ENCODE measurements around the gene PTPRT. TPM values are rescaled to one million over a fixed set of nuclear protein-coding genes. Genes with fewer than 3 reads are reported as not detected.
A peak's percentile ranks its signal among the peaks of the same experiment; 100 is the strongest.

The PTPRT gene
- total RNA-seq, 1 donor from 2014 or later: 0.10 TPM

DNA sequence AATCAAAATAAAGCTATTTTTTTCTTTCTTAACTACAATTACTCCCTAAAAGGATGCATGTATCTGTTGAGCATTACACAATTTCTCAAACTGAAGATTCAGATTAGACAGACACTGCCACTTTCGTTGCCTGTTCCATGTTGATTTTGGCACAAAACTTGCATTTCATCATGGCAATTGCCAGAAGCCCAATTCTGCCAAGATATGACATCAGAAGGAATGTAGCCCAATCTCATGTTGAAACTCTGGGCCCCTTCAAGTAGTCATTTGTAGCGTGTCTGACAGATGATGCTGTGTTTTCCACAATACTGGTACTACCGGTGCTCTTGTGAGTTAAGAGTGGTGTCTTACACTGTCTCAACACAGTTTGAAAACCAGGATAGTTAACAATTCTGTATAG, 705.4 kb downstream of the PTPRT start:
- intact Hi-C loops (cut with micrococcal nuclease): no loop called here
- DNase-seq (no peak), ATAC-seq (peak; percentile 98)

GRCh38 chr20:42483730-42484303, 705.9 kb downstream of the PTPRT start:
- ATAC-seq (peak; percentile 42), DNase-seq (peak; percentile 28)
- intact Hi-C loops (cut with micrococcal nuclease): no loop called here

- ATAC-seq (no peak), DNase-seq (no peak)
- intact Hi-C loops (cut with micrococcal nuclease): no loop called here
Observed at GRCh38 chr20:42482808-42483207, 706.9 kb downstream of the PTPRT start.

GRCh38 chr20:42475773-42476172, 713.9 kb downstream of the PTPRT start:
- ATAC-seq (no peak), DNase-seq (no peak)
- intact Hi-C loops (cut with micrococcal nuclease): no loop called here

DNA sequence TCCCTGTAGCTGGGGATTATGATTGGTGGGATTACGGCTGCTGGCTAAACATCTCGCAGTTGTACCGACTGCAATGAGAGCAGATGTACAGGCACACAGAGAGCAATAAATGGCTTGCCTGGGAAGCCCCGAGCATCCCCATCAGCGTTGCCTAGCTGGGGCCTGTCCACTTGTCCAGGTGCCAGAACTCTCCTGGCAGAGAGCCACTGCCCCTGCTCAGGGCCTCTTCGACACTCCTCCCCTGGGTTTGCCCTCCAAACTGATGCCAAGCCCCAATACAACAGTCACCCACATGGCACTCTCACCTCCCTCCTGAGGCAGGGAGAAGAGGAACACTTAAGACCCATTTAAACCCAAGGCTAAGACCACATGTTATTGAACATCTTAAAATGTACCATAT, 715.1 kb downstream of the PTPRT start:
- DNase-seq: no peak
- no peak for ATAC-seq
- intact Hi-C loops (cut with micrococcal nuclease): no loop called here

DNA sequence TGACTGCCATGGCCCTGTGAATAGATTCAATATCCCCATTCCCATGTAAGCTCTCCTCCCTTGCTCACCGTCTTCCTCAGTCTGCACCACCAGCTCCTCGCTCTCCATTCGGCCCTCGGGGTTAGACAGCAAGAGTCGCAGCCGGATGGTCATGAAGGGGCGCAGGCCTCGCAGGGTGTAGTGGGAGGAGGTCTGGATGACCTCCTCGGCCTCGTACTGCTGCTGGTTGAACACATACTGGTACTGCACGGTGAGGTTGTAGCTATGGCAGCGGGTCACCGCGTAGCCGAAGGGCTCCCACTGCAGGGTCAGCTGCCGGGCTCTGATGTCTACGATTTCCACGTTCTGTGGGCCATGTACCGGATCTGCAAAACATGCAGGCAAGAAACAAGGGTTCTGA, 717.5 kb downstream of the PTPRT start:
- ATAC-seq (no peak), DNase-seq (no peak)
- intact Hi-C loops (cut with micrococcal nuclease): no loop called here

DNA sequence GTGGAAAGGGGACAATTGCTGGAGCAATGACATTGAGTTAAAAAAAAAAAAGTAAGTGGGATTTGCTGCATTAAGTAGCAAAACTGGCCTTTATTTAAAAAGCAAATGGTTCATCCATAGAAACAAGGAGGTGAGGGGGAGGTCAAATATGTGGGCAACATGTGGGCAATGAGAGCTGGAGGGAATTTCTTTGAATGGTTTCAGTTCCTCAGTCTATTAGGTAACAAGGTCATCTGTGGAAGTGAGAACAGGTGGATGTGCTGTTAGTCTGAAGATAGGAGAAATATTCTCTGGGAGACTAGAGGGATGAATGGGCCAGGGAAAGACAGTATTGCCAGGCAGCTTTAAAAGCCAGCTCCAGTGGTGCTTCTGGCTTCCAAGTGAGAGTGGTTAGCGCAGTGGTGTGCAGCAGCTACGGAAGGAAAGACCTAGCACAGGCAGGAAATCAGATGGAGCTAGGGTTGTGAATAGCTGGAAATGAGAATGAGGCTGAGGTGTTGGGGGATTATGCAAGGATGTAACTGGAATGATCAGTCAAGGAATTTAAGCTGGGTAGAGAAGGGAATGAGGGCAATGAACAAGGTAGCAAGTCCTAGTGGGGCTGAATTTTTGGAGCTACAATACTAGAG, 727.6 kb downstream of the PTPRT start:
- ATAC-seq (no peak), DNase-seq (no peak)
- intact Hi-C loops (cut with micrococcal nuclease): no loop called here

DNA sequence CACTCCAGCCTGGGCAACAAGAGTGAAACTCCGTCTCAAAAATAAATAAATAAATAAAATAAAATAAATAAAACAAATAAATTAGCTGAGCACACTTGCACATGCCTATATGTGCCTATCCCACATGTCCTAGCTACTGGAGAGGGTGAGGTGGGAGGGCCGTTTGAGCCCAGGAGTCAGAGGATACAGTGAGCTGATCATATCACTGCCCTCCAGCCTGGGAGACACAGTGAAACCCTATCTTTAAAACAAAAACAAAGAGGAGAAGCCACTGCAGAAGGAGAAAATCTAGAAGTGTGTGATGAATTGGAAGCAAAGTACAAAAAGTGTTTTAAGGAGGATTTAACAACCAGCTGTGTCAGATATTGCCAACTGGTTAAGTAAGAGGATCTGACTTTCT, 728.4 kb downstream of the PTPRT start:
- intact Hi-C loops (cut with micrococcal nuclease): no loop called here
- DNase-seq (no peak), ATAC-seq (no peak)

DNA sequence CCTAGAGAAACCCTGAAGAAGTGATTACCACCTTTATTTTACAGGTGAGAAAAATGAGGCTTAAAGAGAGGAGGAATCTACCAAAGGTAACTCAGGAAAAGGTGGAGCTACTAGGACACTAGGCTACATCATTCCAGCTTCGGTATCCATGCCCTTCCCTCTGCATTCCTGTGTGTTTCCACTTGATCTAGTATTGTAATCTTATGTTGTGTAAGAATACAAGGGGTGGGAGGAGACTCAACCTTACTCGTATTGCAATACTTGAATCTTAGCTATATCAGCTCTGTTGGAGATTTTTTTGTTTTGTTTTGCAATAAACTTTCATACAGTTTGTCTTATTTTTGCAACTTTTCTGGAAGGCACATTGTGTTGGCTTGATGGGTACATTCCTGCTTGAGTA, 742.4 kb downstream of the PTPRT start:
- no peak for ATAC-seq

GRCh38 chr20:42444799-42445198, 744.9 kb downstream of the PTPRT start:
- DNase-seq (no peak), ATAC-seq (peak; percentile 86)
- intact Hi-C loops (cut with micrococcal nuclease): no loop called here

More for the DNA sequence above, 742.4 kb downstream of the PTPRT start:
- DNase-seq: no peak
- intact Hi-C loops (cut with micrococcal nuclease): no loop called here

DNA sequence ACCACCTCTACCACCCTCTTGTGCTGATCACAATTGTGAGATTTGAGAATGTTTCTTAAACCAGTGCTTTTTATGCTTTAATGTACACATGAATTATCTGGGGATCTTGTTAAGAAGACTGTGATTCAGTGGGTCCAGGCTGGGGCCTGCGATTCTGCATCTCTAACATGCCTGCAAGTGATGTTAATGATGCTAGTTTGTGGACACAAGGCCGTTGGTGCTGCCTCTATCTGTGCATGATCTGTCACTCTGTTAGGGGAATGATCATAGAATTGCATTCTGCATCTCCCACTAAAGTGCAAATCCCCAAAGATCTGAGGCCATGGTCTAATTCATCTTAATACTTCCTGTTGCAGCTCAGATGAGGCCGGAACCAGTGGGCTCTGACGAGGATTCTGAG, 746.5 kb downstream of the PTPRT start:
- ATAC-seq (no peak), DNase-seq (no peak)
- intact Hi-C loops (cut with micrococcal nuclease): no loop called here

DNA sequence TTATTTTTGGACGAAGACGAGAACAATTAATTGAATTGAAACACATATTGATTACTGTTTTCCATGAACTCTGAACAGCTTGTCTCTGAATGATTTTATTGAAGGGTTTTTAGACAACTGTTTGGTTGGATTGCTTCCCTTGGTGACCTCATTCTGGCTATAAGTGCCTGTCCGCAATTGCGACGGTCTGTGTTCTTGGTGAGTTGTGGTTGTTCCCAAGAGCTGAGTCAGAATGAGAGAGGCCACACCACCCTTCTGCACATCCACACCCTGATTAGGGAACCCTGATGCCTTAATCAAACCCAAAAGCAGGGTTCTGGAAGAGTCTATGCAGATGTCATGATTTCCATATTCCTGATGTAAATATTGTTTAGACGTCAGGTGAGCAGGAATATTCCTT, 747.0 kb downstream of the PTPRT start:
- intact Hi-C loops (cut with micrococcal nuclease): no loop called here
- DNase-seq: no peak
- peak; percentile 86 for ATAC-seq

DNA sequence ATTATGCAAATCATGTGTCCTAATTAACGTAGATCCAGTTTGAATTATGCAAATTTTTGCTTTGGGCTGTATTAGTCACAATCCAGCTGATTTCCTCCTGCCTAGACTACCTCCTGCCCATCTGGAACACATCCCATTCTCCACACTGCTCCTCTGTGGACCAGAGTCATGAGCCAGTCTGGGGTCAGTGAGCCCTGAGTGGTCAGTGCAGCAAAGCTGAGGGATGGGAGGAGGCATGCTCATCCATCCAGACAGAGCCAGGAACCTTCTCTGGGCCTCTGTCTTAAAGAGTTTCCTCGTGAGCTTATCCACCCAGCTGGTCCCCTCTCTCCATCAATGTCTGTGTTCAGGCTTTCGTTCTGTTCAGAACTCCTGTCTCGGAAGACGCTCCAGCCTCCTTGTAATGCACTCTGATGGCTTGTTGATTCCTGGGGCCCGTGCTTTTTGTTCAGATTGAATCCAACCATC, 747.8 kb downstream of the PTPRT start:
- ATAC-seq: peak; percentile 40
- no peak for DNase-seq
- intact Hi-C loops (cut with micrococcal nuclease): no loop called here

GRCh38 chr20:42441196-42441863, 748.4 kb downstream of the PTPRT start:
- intact Hi-C loops (cut with micrococcal nuclease): no loop called here
- DNase-seq: no peak
- no peak for ATAC-seq

DNA sequence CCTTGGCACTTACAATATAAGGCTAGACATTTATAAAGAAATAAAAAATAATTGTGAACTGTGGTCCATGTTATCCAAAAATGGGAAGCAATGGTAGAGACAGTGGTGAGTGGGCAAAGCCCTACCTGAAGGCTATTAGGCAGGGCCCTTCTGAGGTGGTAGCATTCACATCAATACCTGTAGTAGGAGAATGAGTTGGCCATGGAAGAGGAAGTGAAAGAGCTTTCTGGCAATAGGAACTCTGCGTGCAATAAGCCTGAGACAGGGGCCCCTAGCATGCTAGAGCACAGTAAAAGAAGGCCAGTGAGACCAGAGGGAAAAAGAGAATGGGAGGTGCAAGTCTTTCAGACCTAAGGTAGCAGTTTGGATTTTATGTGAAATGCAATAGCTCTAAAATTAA, 754.5 kb downstream of the PTPRT start:
- intact Hi-C loops (cut with micrococcal nuclease): no loop called here
- ATAC-seq: no peak
- no peak for DNase-seq

DNA sequence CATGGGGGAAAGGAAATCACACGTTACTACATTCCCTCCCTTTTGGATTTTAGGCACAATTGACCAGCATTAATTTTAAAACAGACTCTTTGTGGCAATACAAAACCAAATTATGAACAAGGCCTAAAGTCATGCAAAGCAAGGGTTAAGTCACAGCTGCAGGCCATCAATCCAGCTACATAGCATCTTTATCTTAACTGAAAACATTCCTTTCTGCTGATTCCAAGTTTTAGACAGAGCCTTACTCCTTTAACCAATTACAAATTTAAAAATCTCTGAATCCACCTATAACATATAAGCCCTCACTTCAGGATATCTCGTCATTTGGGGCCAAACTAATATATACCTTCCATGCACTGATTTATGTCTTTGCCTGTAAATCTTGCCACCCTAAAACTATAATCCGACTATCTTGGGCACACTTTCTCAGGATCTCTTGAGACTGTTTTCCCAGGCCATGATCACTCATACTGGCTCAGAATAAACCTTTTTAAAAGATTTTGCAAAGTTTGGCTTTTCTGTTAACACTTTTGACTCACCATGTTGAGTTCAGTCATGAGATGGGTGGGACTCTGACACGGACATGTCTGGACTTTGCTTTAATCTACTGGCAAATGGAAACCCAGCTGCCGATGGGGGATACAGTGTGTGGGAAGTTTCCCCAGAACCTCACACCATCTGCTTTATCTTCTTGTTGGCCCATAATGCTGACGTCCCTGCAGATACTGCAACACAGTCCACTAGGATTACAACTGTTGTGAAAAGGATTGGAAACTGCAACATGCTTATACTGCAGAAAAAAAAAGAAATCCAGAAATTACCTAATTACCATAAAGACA, 757.0 kb downstream of the PTPRT start:
- ATAC-seq (peak; percentile 93), DNase-seq (peak; percentile 39)
- intact Hi-C loops (cut with micrococcal nuclease): no loop called here

- ATAC-seq (no peak), DNase-seq (no peak)
- intact Hi-C loops (cut with micrococcal nuclease): no loop called here
Observed at GRCh38 chr20:42430598-42430997, 759.1 kb downstream of the PTPRT start.

- intact Hi-C loops (cut with micrococcal nuclease): no loop called here
- ATAC-seq: peak; percentile 62
- peak; percentile 46 for DNase-seq
Observed at GRCh38 chr20:42429761-42430458, 759.8 kb downstream of the PTPRT start.

DNA sequence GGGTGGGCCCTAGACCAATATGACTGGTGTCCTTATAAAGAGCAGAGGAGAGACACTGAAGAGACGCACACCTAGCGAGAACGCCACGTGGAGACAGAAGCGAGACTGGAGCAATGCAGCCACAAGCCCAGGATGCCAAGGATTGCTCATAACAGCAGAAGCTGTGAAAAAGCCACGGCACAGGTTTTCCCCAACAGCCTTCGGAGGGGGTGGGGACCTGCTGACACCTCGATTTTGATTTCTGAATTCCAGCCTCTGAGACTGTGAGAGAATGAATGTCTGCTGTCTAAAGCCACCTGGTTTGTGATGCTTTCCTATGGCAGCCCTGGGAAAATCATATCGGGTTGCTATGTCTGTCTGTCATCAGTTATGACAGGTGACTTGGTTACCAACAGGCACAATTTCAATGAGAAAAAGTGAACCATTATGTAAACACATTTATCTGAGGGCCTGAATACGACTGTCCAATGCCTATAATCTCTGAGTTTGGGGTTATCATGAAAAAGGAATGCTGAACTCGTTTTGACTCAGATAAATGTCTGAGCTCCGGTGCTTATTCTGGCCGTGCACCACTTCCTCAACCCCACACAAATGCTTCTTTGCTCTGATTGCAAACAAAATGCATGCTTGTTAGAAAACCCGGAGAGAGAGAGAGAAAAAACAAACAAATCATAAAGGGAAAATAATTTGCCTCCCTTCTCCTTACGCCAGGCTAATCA, 769.7 kb downstream of the PTPRT start:
- intact Hi-C loops (cut with micrococcal nuclease): no loop called here
- ATAC-seq (no peak), DNase-seq (no peak)

All from left ventricle myocardium superior (tissue), 1 donor.